ENCODE measurements around the gene VPS13D.

DNA sequence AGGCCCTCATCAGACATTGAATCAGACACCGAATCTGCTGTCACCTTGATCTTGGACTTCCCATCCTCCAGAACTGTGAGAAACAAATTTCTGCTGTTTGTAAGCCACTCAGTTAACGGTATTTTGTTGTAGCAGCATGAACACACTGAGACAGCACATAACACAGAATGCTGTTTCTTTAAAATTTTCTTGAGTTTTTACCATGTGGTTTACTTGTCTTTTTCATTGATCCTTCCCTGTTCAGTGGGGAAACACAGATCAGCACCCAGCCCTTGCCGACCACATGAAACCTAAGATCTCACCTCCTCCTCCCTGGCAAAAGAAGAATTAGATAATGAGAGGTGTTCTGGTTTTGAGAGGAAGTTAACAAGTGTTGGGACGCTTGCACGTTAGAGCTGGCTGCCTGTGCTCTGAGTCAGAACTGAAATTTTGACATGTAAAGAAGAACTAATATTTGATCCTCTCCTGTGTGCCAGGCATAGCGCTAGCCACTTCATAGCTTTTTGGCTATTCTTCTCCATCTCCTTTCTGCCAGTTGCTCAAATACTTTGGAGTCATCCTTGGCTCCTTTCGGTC, 208.6 kb downstream of the VPS13D start:
- no peak for TF ChIP-seq CTCF (IDR thresholded peaks at IDR 0.05; ENCODE audit: low read depth, low read length)
- TF ChIP-seq, protein P1, sequence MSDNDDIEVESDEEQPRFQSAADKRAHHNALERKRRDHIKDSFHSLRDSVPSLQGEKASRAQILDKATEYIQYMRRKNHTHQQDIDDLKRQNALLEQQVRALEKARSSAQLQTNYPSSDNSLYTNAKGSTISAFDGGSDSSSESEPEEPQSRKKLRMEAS (IDR thresholded peaks at IDR 0.05; ENCODE audit: low read depth, low read length): no peak
